Endothelial cell (in vitro differentiated cells): ENCODE results near the gene TSPAN11. TPM values are rescaled to one million over a fixed set of nuclear protein-coding genes. Genes with fewer than 3 reads are reported as not detected.

Experiments used
- DNase-seq: peaks from one replicate; pipeline ENCODE4 v3.0.0; 2021; ENCODE audit warnings: low spot score
- H3K27ac Mint-ChIP-seq: one replicate; pipeline ENCODE4 v1.8.0; 2021; ENCODE audit warnings: mixed read lengths, inconsistent platforms; ENCODE audit not compliant: unreplicated experiment
- H3K27me3 Mint-ChIP-seq: one replicate; pipeline ENCODE4 v1.8.0; 2021; ENCODE audit warnings: mild to moderate bottlenecking, moderate library complexity, mixed read lengths, inconsistent platforms; ENCODE audit not compliant: unreplicated experiment
- H3K36me3 Mint-ChIP-seq: one replicate; pipeline ENCODE4 v1.8.0; 2021; ENCODE audit warnings: mild to moderate bottlenecking, low read depth, mixed read lengths, inconsistent platforms; ENCODE audit not compliant: unreplicated experiment
- H3K4me1 Mint-ChIP-seq: one replicate; pipeline ENCODE4 v1.8.0; 2021; ENCODE audit warnings: mild to moderate bottlenecking, mixed read lengths, inconsistent platforms; ENCODE audit not compliant: unreplicated experiment
- H3K4me3 Mint-ChIP-seq: one replicate; pipeline ENCODE4 v1.8.0; 2021; ENCODE audit warnings: mild to moderate bottlenecking, mixed read lengths, inconsistent platforms; ENCODE audit not compliant: unreplicated experiment
- H3K9me3 Mint-ChIP-seq: one replicate; pipeline ENCODE4 v1.8.0; 2021; ENCODE audit warnings: mixed read lengths, inconsistent platforms; ENCODE audit not compliant: unreplicated experiment
- total RNA-seq: library from RNA; stranded (reverse); fragmentation: NEBNext Ultra II Directional; extraction: Animal tissue kit (Norgen Biotek cat#: 25700); gene quantifications from one replicate; pipeline ENCODE4 v1.2.1, GENCODE V29; 2021; ENCODE audit not compliant: unreplicated experiment
- TF ChIP-seq, protein P1 (sequence below): fragments of 200-600 bp; sonication (generic); IDR thresholded peaks from one replicate; pipeline ENCODE4 v1.5.0; 2021; ENCODE audit warnings: antibody characterized with exemption; ENCODE audit not compliant: unreplicated experiment

Gene TSPAN11
- total RNA-seq, 1 donor from 2014 or later = 3.6 TPM

DNA sequence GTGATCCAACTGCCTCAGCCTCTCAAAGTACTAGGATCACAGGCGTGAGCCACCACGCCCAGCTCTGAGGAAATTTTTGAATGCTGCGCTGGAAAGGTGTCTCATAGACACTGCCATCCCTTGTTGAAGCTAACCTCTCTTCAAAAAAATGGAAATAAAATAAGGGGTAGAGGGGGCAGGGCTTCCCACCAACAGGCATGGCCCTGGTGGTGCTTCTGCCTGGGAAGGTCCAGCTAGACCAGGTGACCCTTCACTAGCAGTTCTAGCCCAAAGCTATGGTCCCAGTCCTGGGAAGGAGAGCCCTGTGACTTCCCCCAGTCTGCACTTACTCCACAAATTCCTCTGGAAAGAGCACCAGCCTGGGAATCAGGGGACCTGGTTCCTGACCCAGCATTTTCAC, 45.7 kb upstream of the TSPAN11 start:
- Mint-ChIP-seq H3K9me3 (no peaks in the 10 kb centered on the region), H3K27ac (no peak overlapping the region), H3K27me3 (peaks cover 6% of the 10 kb centered on the region), H3K4me3 (no peak overlapping the region), H3K36me3 (no peaks in the 10 kb centered on the region), H3K4me1 (no peaks in the 10 kb centered on the region)
- no peak for DNase-seq
- TF ChIP-seq, protein P1, sequence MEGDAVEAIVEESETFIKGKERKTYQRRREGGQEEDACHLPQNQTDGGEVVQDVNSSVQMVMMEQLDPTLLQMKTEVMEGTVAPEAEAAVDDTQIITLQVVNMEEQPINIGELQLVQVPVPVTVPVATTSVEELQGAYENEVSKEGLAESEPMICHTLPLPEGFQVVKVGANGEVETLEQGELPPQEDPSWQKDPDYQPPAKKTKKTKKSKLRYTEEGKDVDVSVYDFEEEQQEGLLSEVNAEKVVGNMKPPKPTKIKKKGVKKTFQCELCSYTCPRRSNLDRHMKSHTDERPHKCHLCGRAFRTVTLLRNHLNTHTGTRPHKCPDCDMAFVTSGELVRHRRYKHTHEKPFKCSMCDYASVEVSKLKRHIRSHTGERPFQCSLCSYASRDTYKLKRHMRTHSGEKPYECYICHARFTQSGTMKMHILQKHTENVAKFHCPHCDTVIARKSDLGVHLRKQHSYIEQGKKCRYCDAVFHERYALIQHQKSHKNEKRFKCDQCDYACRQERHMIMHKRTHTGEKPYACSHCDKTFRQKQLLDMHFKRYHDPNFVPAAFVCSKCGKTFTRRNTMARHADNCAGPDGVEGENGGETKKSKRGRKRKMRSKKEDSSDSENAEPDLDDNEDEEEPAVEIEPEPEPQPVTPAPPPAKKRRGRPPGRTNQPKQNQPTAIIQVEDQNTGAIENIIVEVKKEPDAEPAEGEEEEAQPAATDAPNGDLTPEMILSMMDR = no peak

- TF ChIP-seq, protein P1 = no peak
- Mint-ChIP-seq H3K36me3 (no peaks in the 10 kb centered on the region), H3K4me1 (no peaks in the 10 kb centered on the region), H3K27ac (no peak overlapping the region), H3K4me3 (no peak overlapping the region), H3K9me3 (no peaks in the 10 kb centered on the region), H3K27me3 (peaks cover 4% of the 10 kb centered on the region)
- no peak for DNase-seq
Observed at GRCh38 chr12:30882706-30883105, 43.8 kb upstream of the TSPAN11 start.

DNA sequence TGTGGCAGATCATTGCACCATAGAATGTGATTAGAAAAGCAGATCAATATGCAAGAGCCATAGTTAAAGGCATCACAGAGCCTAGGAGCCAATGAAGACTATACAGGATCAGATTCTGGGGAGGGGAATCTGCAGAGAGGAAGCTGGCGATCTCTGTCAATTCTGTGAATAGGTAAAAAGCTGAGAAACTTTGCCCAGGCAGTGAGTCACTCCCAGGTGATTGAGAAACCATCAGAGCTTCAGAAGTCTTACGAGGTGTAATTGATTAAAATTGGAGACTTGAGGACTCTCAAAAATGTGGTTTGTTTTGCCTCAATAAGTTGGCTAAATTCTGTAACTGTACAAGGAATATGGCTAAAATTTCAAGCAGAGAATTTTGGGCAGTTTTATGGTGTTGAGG, 41.7 kb upstream of the TSPAN11 start:
- H3K4me3 Mint-ChIP-seq = no peak overlapping the region

DNA sequence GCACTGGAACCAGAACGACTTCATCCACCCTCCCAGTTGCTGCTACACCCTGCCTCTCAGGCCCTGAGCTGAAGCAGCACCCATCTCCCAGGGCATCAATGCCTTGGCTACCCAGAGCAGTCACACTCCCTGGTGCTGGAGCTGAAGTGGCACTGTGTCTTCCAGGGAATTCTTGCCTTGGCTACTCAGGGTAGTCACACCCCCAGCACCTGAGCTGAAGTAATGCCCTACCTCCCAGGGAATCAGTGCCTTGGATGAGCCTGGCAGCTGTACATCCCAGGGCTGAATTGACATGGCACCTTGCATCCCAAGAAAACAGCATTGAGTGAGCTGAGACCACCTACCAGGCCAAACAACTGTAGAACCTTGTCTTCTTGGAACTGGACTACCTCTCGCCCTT, 41.2 kb upstream of the TSPAN11 start:
- Mint-ChIP-seq H3K36me3 (no peaks in the 10 kb centered on the region), H3K27ac (no peak overlapping the region), H3K27me3 (no peaks in the 10 kb centered on the region), H3K4me3 (no peak overlapping the region), H3K9me3 (no peaks in the 10 kb centered on the region), H3K4me1 (no peaks in the 10 kb centered on the region)
- DNase-seq = no peak
- TF ChIP-seq, protein P1 = no peak

More for the DNA sequence above, 41.7 kb upstream of the TSPAN11 start:
- no peaks in the 10 kb centered on the region for H3K36me3 Mint-ChIP-seq
- H3K9me3 Mint-ChIP-seq = no peaks in the 10 kb centered on the region
- no peaks in the 10 kb centered on the region for H3K4me1 Mint-ChIP-seq
- TF ChIP-seq, protein P1 = no peak
- no peak for DNase-seq
- H3K27me3 Mint-ChIP-seq = no peaks in the 10 kb centered on the region
- H3K27ac Mint-ChIP-seq = no peak overlapping the region

DNA sequence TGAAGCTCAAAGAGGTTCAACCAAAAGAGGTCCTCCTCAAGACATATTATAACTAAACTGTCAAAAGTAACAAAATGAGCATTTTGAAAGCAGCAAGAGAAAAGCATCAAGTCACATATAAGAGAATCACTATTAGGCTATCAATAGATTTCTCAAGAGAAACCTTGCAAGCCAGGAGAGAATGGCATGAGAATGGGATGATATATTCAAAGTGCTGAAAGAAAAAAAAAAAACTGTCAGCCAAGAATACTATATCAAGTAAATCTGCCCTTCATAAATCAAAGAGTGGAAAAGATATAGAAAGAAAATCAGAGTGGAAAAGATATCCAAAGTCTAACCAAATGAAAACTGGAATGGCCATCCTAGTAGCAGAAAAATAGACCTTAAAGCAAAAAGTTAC, 39.3 kb upstream of the TSPAN11 start:
- TF ChIP-seq, protein P1 = no peak
- Mint-ChIP-seq H3K36me3 (no peaks in the 10 kb centered on the region), H3K27me3 (no peaks in the 10 kb centered on the region), H3K4me3 (no peak overlapping the region), H3K9me3 (no peaks in the 10 kb centered on the region), H3K4me1 (no peaks in the 10 kb centered on the region), H3K27ac (no peak overlapping the region)
- no peak for DNase-seq
